Sigmoid colon (tissue), 4 donors: ENCODE results near the gene LRRIQ4.

Experiments
- EP300 ChIP-seq, 4 donors: sonication (generic); formaldehyde crosslinking; IDR thresholded peaks; one replicate each; pipeline ENCODE4 v1.6.1; 2017; ENCODE audit warnings: antibody characterized with exemption in 4 of 4
- POLR2A ChIP-seq, 2 donors: fragments of 450-650 bp; IDR thresholded peaks; one replicate each; pipeline ENCODE4 v1.6.1; 2016; ENCODE audit warnings: antibody characterized with exemption in 2 of 2, mild to moderate bottlenecking in 2 of 2, moderate library complexity in 2 of 2
- TF ChIP-seq, protein P1 (sequence below), 4 experiments: fragments of 450-650 bp in 3 of 4; fragments of 200-600 bp in 1 of 4; IDR thresholded peaks; one replicate each; pipeline ENCODE4 v1.5.1; 2016 to 2019; ENCODE audit warnings: antibody characterized with exemption in 4 of 4, mild to moderate bottlenecking in 3 of 4, moderate library complexity in 2 of 4

GRCh38 chr3:169886671-169887070 is 74.0 kb downstream of the LRRIQ4 start:
- TF ChIP-seq, protein P1, sequence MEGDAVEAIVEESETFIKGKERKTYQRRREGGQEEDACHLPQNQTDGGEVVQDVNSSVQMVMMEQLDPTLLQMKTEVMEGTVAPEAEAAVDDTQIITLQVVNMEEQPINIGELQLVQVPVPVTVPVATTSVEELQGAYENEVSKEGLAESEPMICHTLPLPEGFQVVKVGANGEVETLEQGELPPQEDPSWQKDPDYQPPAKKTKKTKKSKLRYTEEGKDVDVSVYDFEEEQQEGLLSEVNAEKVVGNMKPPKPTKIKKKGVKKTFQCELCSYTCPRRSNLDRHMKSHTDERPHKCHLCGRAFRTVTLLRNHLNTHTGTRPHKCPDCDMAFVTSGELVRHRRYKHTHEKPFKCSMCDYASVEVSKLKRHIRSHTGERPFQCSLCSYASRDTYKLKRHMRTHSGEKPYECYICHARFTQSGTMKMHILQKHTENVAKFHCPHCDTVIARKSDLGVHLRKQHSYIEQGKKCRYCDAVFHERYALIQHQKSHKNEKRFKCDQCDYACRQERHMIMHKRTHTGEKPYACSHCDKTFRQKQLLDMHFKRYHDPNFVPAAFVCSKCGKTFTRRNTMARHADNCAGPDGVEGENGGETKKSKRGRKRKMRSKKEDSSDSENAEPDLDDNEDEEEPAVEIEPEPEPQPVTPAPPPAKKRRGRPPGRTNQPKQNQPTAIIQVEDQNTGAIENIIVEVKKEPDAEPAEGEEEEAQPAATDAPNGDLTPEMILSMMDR (IDR thresholded peaks at IDR 0.05), result no peak
- no peak for TF ChIP-seq POLR2A (IDR thresholded peaks at IDR 0.05)
- TF ChIP-seq EP300 (IDR thresholded peaks at IDR 0.05), result no peak
